Measurements from ENCODE around the gene DENND1A. TPM values are rescaled to one million over a fixed set of nuclear protein-coding genes. Genes with fewer than 3 reads are reported as not detected.

DENND1A gene
- total and polyA plus RNA-seq, 7 donors, result 12.8 to 33.2 (median 19.2) TPM

- Histone ChIP-seq H3K36me3 (no peaks in the 10 kb centered on the region), H3K9me3 (no peaks in the 10 kb centered on the region), H3K27me3 (no peaks in the 10 kb centered on the region), H3K27ac (no peak overlapping the region), H3K4me1 (peaks cover 0 to 48% (median 35%) of the 10 kb centered on the region in 4 donors), H3K4me3 (no peak overlapping the region)
- no peak for DNase-seq
- 59 to 79% methylated on average over 1 of the region's 1 CpG for WGBS, 2 donors
- intact Hi-C loops (cut with DNase I), result no loop called here
- TF ChIP-seq CTCF (IDR thresholded peaks at IDR 0.05) (no peak), POLR2AphosphoS5 (IDR thresholded peaks at IDR 0.05) (no peak), EP300 (IDR thresholded peaks at IDR 0.05) (no peak), POLR2A (IDR thresholded peaks at IDR 0.05) (no peak)
These were observed 176.9 kb downstream of the DENND1A start for GRCh38 chr9:123753016-123753415.

DNA sequence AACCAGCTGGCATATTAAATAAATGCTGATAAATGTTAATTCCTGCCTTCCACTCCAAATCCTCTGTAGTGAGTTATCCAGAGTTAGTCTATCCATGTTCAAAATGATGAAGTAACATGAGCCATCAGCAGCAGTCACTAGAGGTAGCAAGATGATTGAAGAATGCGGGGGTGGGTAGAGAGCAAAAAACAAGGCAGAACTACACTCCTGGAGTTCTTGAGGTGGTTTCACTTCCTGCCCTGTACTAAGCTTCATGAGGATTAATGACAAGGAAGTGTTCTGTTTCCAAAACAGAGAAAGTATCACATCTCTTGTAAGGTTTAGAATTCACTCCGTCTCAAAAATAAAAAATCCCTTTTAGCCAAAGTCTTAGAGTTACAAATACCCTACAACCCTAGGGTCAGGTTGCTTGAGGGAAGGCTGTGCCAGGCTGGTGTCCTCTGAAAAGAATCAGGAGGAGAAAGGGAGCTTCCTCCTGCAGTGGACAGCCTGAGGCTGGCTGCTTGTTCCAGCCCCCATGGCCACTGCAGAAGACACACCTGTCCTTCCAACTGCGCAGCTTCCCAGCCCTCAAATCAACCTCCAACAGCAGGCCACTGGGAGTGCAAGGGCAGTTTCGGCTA, 180.2 kb downstream of the DENND1A start:
- Histone ChIP-seq H3K27me3 (no peaks in the 10 kb centered on the region), H3K4me3 (no peak overlapping the region), H3K9me3 (no peaks in the 10 kb centered on the region), H3K36me3 (no peaks in the 10 kb centered on the region), H3K4me1 (peaks cover 0 to 28% (median 19%) of the 10 kb centered on the region in 4 donors), H3K27ac (no peak overlapping the region)
- intact Hi-C loops (cut with DNase I), result no loop called here
- no peak for DNase-seq
- no peak for TF ChIP-seq POLR2A (IDR thresholded peaks at IDR 0.05)
- WGBS, 2 donors, result 73 to 92% methylated on average over 4 of the region's 4 CpGs

- no peak overlapping the region for H3K4me3 ChIP-seq
- no peaks in the 10 kb centered on the region for H3K9me3 ChIP-seq
- TF ChIP-seq EP300 (IDR thresholded peaks at IDR 0.05) (no peak), POLR2A (IDR thresholded peaks at IDR 0.05) (no peak), POLR2AphosphoS5 (IDR thresholded peaks at IDR 0.05) (no peak), CTCF (IDR thresholded peaks at IDR 0.05) (no peak)
- no peaks in the 10 kb centered on the region for H3K27me3 ChIP-seq
- intact Hi-C loops (cut with DNase I), result no loop called here
- H3K27ac ChIP-seq, result no peak overlapping the region
- WGBS, 2 donors, result 96 to 97% methylated on average over 1 of the region's 1 CpG
- H3K36me3 ChIP-seq, result no peaks in the 10 kb centered on the region
- peaks cover 0 to 22% (median 16%) of the 10 kb centered on the region in 4 donors for H3K4me1 ChIP-seq
- no peak for DNase-seq
These were observed 183.2 kb downstream of the DENND1A start for GRCh38 chr9:123746765-123747164.

GRCh38 chr9:123745933-123746332, 184.0 kb downstream of the DENND1A start:
- WGBS, 2 donors, result 88 to 97% methylated on average over 1 of the region's 1 CpG
- intact Hi-C loops (cut with DNase I), result no loop called here
- Histone ChIP-seq H3K9me3 (no peaks in the 10 kb centered on the region), H3K27ac (no peak overlapping the region), H3K36me3 (no peaks in the 10 kb centered on the region), H3K4me3 (no peak overlapping the region), H3K27me3 (no peaks in the 10 kb centered on the region), H3K4me1 (peaks cover 0 to 30% (median 25%) of the 10 kb centered on the region in 4 donors)
- TF ChIP-seq EP300 (IDR thresholded peaks at IDR 0.05), result no peak
- no peak for TF ChIP-seq CTCF (IDR thresholded peaks at IDR 0.05)
- no peak for TF ChIP-seq POLR2A (IDR thresholded peaks at IDR 0.05)
- TF ChIP-seq POLR2AphosphoS5 (IDR thresholded peaks at IDR 0.05), result no peak
- no peak for DNase-seq

DNA sequence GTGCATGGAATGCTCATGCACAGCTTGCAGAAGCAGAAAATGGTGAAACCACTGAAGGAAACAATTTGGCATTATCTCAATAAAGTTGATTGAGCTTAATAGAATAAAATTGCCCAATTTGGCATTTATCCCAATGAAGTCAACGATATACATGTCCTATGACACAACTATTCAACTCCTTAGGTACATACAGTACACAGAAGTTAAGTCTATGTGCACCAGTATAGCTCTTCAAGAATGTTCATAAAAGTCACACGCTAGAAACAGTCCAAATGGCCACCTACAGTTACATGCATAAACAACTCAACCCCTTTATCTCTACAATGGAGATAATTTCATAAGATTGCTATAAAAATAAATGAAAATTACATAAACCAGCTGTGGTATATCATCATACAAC, 184.5 kb downstream of the DENND1A start:
- H3K27me3 ChIP-seq, result no peaks in the 10 kb centered on the region
- TF ChIP-seq POLR2A (IDR thresholded peaks at IDR 0.05) (no peak), EP300 (IDR thresholded peaks at IDR 0.05) (no peak)
- no peak overlapping the region for H3K27ac ChIP-seq
- intact Hi-C loops (cut with DNase I), result no loop called here
- DNase-seq, result no peak
- H3K36me3 ChIP-seq, result no peaks in the 10 kb centered on the region
- peaks cover 0 to 30% (median 24%) of the 10 kb centered on the region in 4 donors for H3K4me1 ChIP-seq
- H3K9me3 ChIP-seq, result no peaks in the 10 kb centered on the region
- 67 to 90% methylated on average over 2 of the region's 2 CpGs for WGBS, 2 donors
- H3K4me3 ChIP-seq, result no peak overlapping the region

GRCh38 chr9:123743737-123744136, 186.2 kb downstream of the DENND1A start:
- intact Hi-C loops (cut with DNase I), result no loop called here
- no peaks in the 10 kb centered on the region for H3K27me3 ChIP-seq
- no peak overlapping the region for H3K27ac ChIP-seq
- 90 to 92% methylated on average over 4 of the region's 4 CpGs for WGBS, 2 donors
- DNase-seq, result no peak
- H3K9me3 ChIP-seq, result no peaks in the 10 kb centered on the region
- no peaks in the 10 kb centered on the region for H3K36me3 ChIP-seq
- no peak overlapping the region for H3K4me3 ChIP-seq
- TF ChIP-seq CTCF (IDR thresholded peaks at IDR 0.05) (no peak), POLR2A (IDR thresholded peaks at IDR 0.05) (no peak), POLR2AphosphoS5 (IDR thresholded peaks at IDR 0.05) (no peak), EP300 (IDR thresholded peaks at IDR 0.05) (no peak)
- peaks cover 0 to 25% (median 22%) of the 10 kb centered on the region in 4 donors for H3K4me1 ChIP-seq
